Mucosa of descending colon (tissue), 3 donors: Measurements from ENCODE around the gene EYA4. TPM values are rescaled to one million over a fixed set of nuclear protein-coding genes. Genes with fewer than 3 reads are reported as not detected.

Source experiments
- ATAC-seq: fragments of 200-7000 bp; cut with Tn5 transposase; one replicate; pipeline ENCODE4 v1.9.1; 2020; ENCODE audit warnings: mild to moderate bottlenecking, moderate library complexity
- DNase-seq, 3 donors: peaks; one replicate each; pipeline ENCODE4 v3.0.0-alpha.2; 2020
- H3K36me3 ChIP-seq: fragments of 200-600 bp; one replicate; pipeline ENCODE4 v1.8.0; 2021; ENCODE audit warnings: low read depth, mild to moderate bottlenecking
- H3K4me1 ChIP-seq: fragments of 200-600 bp; one replicate; pipeline ENCODE4 v1.8.0; 2021; ENCODE audit warnings: low read depth, mild to moderate bottlenecking
- H3K4me3 ChIP-seq: fragments of 200-600 bp; one replicate; pipeline ENCODE4 v1.8.0; 2021; ENCODE audit warnings: mild to moderate bottlenecking
- H3K9me3 ChIP-seq: fragments of 200-600 bp; one replicate; pipeline ENCODE4 v1.8.0; 2021; ENCODE audit warnings: mild to moderate bottlenecking
- intact Hi-C, 2 donors: fragments of 100-400 bp; cut with DNase I in 1 of 2; cut with micrococcal nuclease in 1 of 2; formaldehyde crosslinking; loops; one replicate each; pipeline versions ENCODE4 v1.11.0 to v1.11.1; 2022; cut with DNase I, micrococcal nuclease
- total RNA-seq, 3 donors: library from RNA; stranded (reverse); fragmentation: NEBNext Ultra II Directional in 2 of 3; extraction: Animal tissue kit (Norgen Biotek cat#: 25700) in 2 of 3; gene quantifications; one replicate each; pipeline versions ENCODE4 v1.2.1 to v1.2.4, GENCODE V29; 2021 to 2023
- TF ChIP-seq, protein P1 (sequence below): fragments of 200-600 bp; IDR thresholded peaks from one replicate; pipeline ENCODE4 v1.8.0; 2022; ENCODE audit warnings: antibody characterized with exemption, mild to moderate bottlenecking
- donor health status: DM: no; HTN: no; CAD: no; lungs with moderate emphysema.
- donor health status: DM: no; HTN: no; CAD: no.
- donor health status: DM: no; HTN: yes; CAD: no.

Gene EYA4
- total RNA-seq, 3 donors from 2014 or later, result 0.41 to 0.66 TPM; not detected in 1

DNA sequence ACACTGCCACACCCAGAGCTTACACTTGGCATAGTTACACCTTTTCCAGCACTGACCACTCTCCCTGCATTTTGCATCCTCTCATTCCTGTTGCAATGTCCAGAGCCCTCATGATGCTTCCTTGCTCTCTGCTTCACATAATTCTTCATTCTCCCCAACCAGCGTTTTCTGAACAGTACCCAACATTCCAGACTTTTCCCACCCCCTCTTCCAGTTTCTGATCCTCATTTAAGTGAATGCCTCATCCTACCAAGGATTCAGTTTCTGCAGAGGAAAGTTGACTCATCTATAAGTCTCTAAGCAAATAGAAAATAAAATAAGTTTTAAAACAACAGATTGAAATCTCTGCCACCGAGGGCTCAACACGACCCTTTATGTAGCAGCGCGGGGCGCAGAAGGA lies 326.5 kb downstream of the EYA4 start:
- Histone ChIP-seq H3K36me3 (no peaks in the 10 kb centered on the region), H3K4me1 (no peaks in the 10 kb centered on the region), H3K4me3 (no peak overlapping the region), H3K9me3 (no peaks in the 10 kb centered on the region)
- no peak for DNase-seq
- intact Hi-C loops, result loop anchor here in 1 of 2 donors (10.0 kb wide), 1 partner anchor 347 kb away; no protein-coding TSS in a partner anchor
- no peak for ATAC-seq
- TF ChIP-seq, protein P1, sequence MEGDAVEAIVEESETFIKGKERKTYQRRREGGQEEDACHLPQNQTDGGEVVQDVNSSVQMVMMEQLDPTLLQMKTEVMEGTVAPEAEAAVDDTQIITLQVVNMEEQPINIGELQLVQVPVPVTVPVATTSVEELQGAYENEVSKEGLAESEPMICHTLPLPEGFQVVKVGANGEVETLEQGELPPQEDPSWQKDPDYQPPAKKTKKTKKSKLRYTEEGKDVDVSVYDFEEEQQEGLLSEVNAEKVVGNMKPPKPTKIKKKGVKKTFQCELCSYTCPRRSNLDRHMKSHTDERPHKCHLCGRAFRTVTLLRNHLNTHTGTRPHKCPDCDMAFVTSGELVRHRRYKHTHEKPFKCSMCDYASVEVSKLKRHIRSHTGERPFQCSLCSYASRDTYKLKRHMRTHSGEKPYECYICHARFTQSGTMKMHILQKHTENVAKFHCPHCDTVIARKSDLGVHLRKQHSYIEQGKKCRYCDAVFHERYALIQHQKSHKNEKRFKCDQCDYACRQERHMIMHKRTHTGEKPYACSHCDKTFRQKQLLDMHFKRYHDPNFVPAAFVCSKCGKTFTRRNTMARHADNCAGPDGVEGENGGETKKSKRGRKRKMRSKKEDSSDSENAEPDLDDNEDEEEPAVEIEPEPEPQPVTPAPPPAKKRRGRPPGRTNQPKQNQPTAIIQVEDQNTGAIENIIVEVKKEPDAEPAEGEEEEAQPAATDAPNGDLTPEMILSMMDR, result no peak

DNA sequence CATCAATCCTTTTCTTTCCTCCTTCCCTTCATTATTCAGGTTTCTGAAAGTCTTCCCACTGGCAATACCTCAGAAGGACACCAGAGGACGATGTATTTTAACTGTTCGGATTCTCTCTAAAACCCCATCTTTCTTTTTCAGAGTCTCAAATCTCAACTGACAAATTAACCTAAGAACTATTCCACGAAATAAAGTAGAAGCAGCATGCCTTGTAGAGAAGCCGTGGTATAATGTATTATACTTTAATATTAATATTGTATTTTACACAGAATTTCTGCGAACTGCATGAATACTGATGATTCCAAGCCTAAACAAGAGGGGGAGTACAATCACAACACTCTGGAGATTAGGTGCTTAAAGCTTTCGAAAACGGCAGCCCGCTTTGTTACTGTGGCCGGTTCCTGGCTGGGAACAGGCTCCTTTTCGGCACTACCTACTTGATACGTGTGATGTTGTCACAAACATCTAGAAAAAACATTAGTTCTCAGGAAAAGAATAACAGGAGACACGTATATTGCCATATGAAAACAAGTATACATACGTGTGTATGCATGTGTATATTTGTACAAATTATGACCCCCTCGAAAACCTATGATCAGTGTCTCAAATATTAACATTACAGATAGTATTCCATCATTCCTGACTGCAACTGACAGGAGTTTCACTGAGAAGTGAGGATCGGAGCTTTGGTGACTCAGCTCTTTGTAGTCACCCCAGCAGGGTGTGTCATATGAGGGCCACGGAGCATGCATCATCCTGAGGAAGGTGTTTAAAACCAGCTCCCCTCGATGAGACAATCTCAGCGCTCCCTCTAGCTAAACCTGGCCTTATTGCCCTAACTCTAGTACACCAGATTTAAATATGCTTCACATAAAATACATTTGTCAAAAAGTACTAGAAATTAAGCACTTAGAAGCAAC lies 328.1 kb downstream of the EYA4 start:
- H3K4me3 ChIP-seq, result no peak overlapping the region
- ATAC-seq, result peak; percentile 57

DNA sequence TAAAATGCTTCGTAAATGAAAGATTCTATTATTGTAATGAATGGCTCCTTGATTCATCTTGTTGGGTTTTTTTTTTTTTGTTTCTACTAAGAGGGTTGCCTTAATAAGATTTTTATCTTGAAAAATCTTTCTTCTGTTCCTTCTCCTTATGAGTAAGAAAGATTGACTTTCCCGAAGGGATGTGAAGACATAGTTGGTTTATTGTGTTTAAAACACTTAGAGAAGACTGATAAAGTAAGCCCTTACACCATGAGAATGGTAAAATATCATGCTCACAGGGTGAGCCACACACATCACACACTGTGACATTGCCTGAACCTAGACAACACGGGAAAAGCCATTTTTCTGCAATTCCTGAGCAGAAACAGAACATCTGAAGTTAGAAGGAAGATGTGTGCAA lies 330.5 kb downstream of the EYA4 start:
- TF ChIP-seq, protein P1, result no peak
- Histone ChIP-seq H3K4me3 (no peak overlapping the region), H3K4me1 (no peaks in the 10 kb centered on the region), H3K36me3 (no peaks in the 10 kb centered on the region), H3K9me3 (no peaks in the 10 kb centered on the region)
- DNase-seq (no peak), ATAC-seq (no peak)
- intact Hi-C loops, result no loop called here

More for the DNA sequence above, 328.1 kb downstream of the EYA4 start:
- no peaks in the 10 kb centered on the region for H3K9me3 ChIP-seq
- intact Hi-C loops, result loop anchor here in 1 of 2 donors (10.0 kb wide), 1 partner anchor 346 kb away; no protein-coding TSS in a partner anchor
- H3K4me1 ChIP-seq, result no peaks in the 10 kb centered on the region
- TF ChIP-seq, protein P1, result peak; percentile 21
- peak in 1 of 3 donors; percentile 21 for DNase-seq
- no peaks in the 10 kb centered on the region for H3K36me3 ChIP-seq

DNA sequence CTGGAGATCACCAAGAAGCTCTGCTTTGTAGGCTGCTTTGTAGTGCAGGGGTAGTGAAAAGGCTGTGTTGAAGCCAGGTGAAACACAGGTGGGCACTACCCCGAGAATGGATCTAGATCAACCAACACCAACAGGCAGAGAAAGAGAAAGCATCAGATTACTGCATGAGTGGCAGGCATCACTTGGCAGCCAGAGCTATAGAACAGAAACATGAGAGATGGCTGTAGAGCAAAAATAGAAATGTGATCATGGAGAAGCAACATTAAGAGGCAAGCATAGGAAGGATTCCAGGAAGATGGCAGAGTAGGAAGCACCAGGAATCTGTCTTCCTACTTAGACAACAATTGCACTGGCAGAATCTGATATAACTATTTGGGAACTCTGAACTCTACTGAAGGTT lies 336.7 kb downstream of the EYA4 start:
- H3K9me3 ChIP-seq, result no peaks in the 10 kb centered on the region
- H3K36me3 ChIP-seq, result no peaks in the 10 kb centered on the region
- no peak for DNase-seq
- TF ChIP-seq, protein P1, result no peak
- H3K4me1 ChIP-seq, result no peaks in the 10 kb centered on the region
- H3K4me3 ChIP-seq, result no peak overlapping the region
- ATAC-seq, result no peak
- intact Hi-C loops, result no loop called here
